CD4-positive, alpha-beta T cell treated with Interleukin-1 beta for 1 hour (primary cell): ENCODE results near the gene TMC3.
"Not testable (repeated sequence)": the region's sequence is repeated elsewhere in the genome, so short reads cannot be mapped to it uniquely, and the experiment has no call there.

Source experiments
- DNase-seq, 2 donors: peaks; one replicate each; pipeline ENCODE4 v3.0.0-alpha.2; 2020 to 2022

TMC3 gene

GRCh38 chr15:81341351-81341750 lies 32.7 kb downstream of the TMC3 start:
- no peak for DNase-seq

- no peak for DNase-seq
Measured at GRCh38 chr15:81339851-81340250, 34.2 kb downstream of the TMC3 start.

GRCh38 chr15:81339321-81339720 lies 34.7 kb downstream of the TMC3 start:
- no peak for DNase-seq

GRCh38 chr15:81338170-81339007 lies 35.6 kb downstream of the TMC3 start:
- no peak for DNase-seq

- DNase-seq: no peak
Measured at GRCh38 chr15:81337713-81338157, 36.3 kb downstream of the TMC3 start.

GRCh38 chr15:81337241-81337640 lies 36.8 kb downstream of the TMC3 start:
- DNase-seq: no peak

- peak; percentile 32 to 58 for DNase-seq
Measured at GRCh38 chr15:81336568-81336967, 37.4 kb downstream of the TMC3 start.

- DNase-seq: no peak
Measured at GRCh38 chr15:81335631-81336030, 38.4 kb downstream of the TMC3 start.

- DNase-seq: no peak
Measured at GRCh38 chr15:81334768-81335435, 39.1 kb downstream of the TMC3 start.

GRCh38 chr15:81333363-81333762 lies 40.6 kb downstream of the TMC3 start:
- no peak for DNase-seq

GRCh38 chr15:81332326-81332725 lies 41.7 kb downstream of the TMC3 start:
- no peak for DNase-seq

- DNase-seq: no peak
Measured at GRCh38 chr15:81331600-81331999, 42.4 kb downstream of the TMC3 start.

GRCh38 chr15:81331141-81331540 lies 42.9 kb downstream of the TMC3 start:
- not testable (repeated sequence) for DNase-seq

GRCh38 chr15:81330366-81331090 lies 43.5 kb downstream of the TMC3 start:
- DNase-seq: no peak

GRCh38 chr15:81329446-81329845 lies 44.6 kb downstream of the TMC3 start:
- DNase-seq: no peak

- no peak for DNase-seq
Measured at GRCh38 chr15:81327516-81327915, 46.5 kb downstream of the TMC3 start.

- DNase-seq: no peak
Measured at GRCh38 chr15:81326466-81327212, 47.4 kb downstream of the TMC3 start.

GRCh38 chr15:81323944-81324881 lies 49.8 kb downstream of the TMC3 start, which contains the start of gene STARD5:
TSS of gene STARD5 (minus strand) at chr15:81324141. CDS start at chr15:81324099, 42 bp downstream.
- DNase-seq: peak; percentile 94

GRCh38 chr15:81323559-81323943 lies 50.5 kb downstream of the TMC3 start:
- no peak for DNase-seq

- DNase-seq: no peak
Measured at GRCh38 chr15:81322676-81323253, 51.2 kb downstream of the TMC3 start.

- no peak for DNase-seq
Measured at GRCh38 chr15:81321667-81322066, 52.3 kb downstream of the TMC3 start.
